Suppressor macrophage treated with lipopolysaccharide for 1 hour (primary cell): Measurements from ENCODE around the gene TMEM267.
"Not testable (repeated sequence)": the region's sequence is repeated elsewhere in the genome, so short reads cannot be mapped to it uniquely, and the experiment has no call there.

ENCODE experiments used
- DNase-seq, 3 donors: peaks; one replicate each; pipeline ENCODE4 v3.0.0-alpha.2; 2020 to 2022

The TMEM267 gene

DNA sequence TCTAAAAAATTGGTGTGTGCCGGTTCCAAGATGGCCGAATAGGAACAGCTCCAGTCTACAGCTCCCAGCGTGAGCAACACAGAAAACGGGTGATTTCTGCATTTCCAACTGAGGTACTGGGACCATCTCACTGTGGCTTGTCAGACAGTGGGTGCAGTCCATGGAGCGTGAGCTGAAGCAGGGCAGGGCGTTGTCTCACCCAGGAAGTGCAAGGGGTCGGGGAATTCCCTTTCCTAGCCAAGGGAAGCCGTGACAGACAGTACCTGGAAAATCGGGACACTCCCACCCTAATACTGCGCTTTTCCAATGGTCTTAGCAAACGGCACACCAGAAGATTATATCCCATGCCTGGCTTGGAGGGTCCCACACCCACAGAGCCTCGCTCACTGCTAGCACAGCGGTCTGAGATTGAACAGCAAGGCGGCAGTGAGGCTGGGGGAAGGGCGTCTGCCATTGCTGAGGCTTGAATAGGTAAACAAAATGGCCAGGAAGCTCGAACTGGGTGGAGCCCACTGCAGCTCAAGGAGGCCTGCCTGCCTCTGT is 81.1 kb downstream of the TMEM267 start:
- DNase-seq = not testable (repeated sequence)

DNA sequence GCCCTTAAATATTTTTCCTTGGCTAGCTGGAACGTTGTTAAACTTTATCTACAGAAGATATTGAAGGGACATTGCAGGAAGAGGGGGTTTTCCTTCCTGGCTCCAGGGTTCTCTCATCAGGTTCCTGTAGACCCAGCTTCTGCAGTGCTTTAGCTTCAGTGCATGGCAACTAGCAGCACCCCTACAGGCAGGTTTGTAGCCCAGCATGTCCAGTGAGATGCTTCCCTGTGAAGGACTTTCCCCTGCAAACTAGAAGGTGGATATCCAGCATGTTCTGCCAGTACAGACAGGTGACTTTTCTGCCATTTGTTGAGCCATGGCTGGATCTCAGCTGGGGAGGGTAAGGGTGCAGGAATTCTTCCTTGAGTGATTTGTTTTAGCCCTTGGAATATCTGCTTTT is 81.8 kb downstream of the TMEM267 start:
- peak in 1 of 3 donors; percentile 3 for DNase-seq

DNA sequence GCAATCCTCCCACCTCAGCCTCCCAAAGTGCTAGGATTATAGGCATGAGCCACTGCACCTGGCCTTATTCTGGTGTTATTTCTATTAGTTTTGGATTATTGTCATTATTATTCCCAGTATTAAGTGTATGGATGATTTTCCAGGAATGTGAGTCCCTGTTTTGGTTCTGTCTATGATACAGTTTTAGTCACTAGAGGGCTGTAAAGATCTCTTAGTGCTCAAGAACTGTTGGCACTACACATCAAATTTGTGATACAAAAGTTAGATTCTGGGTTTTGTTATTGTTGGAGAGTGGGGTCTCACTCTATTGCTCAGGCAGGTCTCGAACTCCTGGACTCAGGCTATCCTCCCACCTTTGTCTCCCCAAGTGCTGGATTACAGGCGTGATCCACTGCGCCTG is 83.6 kb downstream of the TMEM267 start:
- DNase-seq = peak in 1 of 3 donors; percentile 3

DNA sequence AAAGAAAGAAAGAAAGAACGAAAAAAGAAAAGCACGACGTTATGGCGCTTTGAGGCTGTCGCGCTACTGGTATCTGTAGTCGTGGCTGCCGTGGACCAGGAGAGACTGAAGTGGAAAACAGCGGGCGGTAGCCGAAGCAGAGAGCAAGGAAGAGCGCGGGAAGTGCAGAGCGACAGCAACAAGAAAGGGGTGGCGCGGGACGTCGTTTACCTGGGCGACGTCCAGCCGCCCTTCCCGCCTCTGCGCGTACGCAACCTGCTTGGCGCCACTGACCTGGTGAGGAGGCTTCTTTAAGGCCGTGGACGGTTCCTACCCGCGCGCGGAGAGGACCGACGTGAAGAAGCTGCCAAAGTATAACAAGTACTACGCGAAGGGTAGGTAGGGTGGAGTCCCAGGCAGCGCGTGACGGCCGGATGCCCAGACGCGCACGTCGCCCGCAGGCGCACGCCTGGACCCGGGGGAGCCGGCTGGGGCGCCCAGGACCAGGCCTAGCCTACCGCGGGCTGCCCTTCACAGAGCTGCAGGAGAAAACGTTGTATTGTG is 86.8 kb downstream of the TMEM267 start:
- DNase-seq = peak; percentile 19 to 52 (median 26)
